Skeletal muscle tissue (tissue), 4 donors: ENCODE measurements around the gene ANO2. TPM values are rescaled to one million over a fixed set of nuclear protein-coding genes. Genes with fewer than 3 reads are reported as not detected.

ENCODE experiments used
- H3K27ac ChIP-seq: one replicate; pipeline ENCODE4 v1.7.0; 2013; ENCODE audit warnings: mild to moderate bottlenecking, low read depth, low read length, inconsistent platforms
- H3K27me3 ChIP-seq, 3 donors: one replicate each; pipeline ENCODE4 v1.7.0; 2013; ENCODE audit warnings: low read length in 3 of 3; ENCODE audit not compliant: control insufficient read depth in 3 of 3, insufficient read depth in 3 of 3
- H3K36me3 ChIP-seq, 3 donors: one replicate each; pipeline ENCODE4 v1.7.0; 2013; ENCODE audit warnings: low read length in 3 of 3; ENCODE audit not compliant: control insufficient read depth in 3 of 3, insufficient read depth in 3 of 3
- H3K4me1 ChIP-seq, 3 donors: one replicate each; pipeline ENCODE4 v1.7.0; 2013; ENCODE audit warnings: low read length in 3 of 3, mild to moderate bottlenecking in 3 of 3; ENCODE audit not compliant: control insufficient read depth in 3 of 3, insufficient read depth in 3 of 3
- H3K4me3 ChIP-seq, 3 donors: one replicate each; pipeline ENCODE4 v1.7.0; 2013; ENCODE audit warnings: low read length in 3 of 3
- H3K9ac ChIP-seq, 3 donors: one replicate each; pipeline ENCODE4 v1.7.0; 2013; ENCODE audit warnings: low read length in 3 of 3, mild to moderate bottlenecking in 3 of 3, moderate library complexity in 2 of 3, low read depth in 1 of 3
- H3K9me3 ChIP-seq, 3 donors: one replicate each; pipeline ENCODE4 v1.7.0; 2013; ENCODE audit warnings: low read length in 3 of 3; ENCODE audit not compliant: control insufficient read depth in 3 of 3
- total RNA-seq: library from RNA; depleted of rRNA; stranded (reverse); fragments of >200 nt; gene quantifications from one replicate; pipeline ENCODE4 v1.2.3, GENCODE V29; 2014
- donor health status: Osteomylitis.

The ANO2 gene
- total RNA-seq, 1 donor from 2014 or later, result 4.7 TPM

DNA sequence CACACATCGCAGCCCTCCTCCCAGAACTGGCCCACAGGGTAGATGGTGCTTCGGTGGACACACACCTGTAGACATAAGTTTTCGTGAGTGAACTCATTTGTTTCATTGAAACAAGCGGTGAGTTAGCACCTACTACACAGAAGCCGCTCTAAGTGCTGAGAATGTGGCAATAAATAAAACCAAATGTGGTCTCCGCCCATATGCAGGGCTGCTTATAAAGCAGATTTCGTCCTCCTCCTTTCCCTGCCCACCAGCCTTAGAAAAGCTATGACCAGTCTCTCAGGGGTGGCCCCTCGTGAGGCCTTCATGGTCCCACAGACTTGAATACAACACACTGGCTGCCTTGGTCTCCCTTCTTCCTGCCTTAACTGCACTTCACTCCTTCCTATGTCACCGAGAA, 31.1 kb upstream of the ANO2 start:
- Histone ChIP-seq H3K36me3 (peaks cover 0 to 3% (median 0%) of the 10 kb centered on the region in 3 donors), H3K9me3 (no peaks in the 10 kb centered on the region), H3K9ac (no peak overlapping the region), H3K4me1 (peaks cover 0 to 7% (median 2%) of the 10 kb centered on the region in 3 donors), H3K27ac (no peak overlapping the region), H3K4me3 (no peak overlapping the region), H3K27me3 (peaks cover 0 to 4% (median 3%) of the 10 kb centered on the region in 3 donors)

DNA sequence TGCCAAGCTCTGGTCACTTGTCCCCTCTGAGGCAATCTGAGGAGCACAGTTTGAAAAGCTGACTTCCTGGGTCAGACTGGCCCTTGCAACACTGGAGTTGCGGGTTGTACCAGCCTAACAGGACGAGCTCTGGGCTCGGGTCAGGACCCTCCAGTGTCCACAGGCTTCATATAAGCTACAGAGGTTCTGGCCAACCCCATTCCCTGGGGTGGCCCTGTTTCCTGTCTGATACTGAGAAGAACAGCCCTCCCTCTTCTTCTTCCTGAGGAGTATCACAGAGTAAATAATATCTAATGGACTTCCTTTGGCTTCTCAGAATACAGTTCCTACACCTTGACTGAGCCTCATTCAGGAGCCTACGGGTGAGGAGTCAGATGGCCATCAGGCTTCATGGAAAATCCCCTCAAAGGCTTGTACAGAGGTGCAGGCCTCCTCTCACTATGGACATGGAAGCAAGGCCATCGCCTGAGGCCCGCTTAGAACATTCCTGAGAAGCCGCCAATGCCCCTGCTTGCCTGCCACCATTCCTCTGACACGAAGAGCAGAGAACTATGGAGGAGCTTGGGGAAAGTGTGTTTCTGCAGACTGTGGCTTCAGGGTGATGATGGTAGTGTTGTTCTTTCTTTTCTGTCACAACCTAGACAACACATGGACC, 28.5 kb upstream of the ANO2 start:
- peaks cover 0 to 6% (median 3%) of the 10 kb centered on the region in 3 donors for H3K27me3 ChIP-seq
- no peaks in the 10 kb centered on the region for H3K9me3 ChIP-seq
- H3K27ac ChIP-seq, result no peak overlapping the region
- no peak overlapping the region for H3K9ac ChIP-seq
- H3K4me1 ChIP-seq, result peaks cover 0 to 7% (median 2%) of the 10 kb centered on the region in 3 donors
- H3K36me3 ChIP-seq, result peaks cover 0 to 3% (median 0%) of the 10 kb centered on the region in 3 donors
- no peak overlapping the region for H3K4me3 ChIP-seq

DNA sequence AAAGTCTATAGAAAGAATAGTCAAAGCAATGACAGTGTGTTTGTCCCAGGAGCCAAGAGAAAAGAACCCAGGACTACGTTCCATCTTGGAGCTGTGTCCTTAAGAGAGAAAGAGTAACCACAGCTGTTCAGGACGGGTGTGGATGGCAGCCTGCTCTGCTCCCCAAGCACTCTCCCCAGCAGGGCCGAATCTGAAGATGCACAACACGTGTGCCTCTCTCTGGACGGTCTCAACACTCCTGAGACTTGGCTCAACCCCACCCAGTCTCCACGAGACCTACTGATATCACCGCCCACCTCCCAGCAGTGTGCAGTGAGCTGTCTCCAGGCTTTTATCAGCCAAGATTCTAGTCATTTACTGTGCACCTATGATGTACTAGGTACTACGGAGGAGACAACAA, 27.3 kb upstream of the ANO2 start:
- H3K27me3 ChIP-seq, result peaks cover 0 to 6% (median 3%) of the 10 kb centered on the region in 3 donors
- no peaks in the 10 kb centered on the region for H3K9me3 ChIP-seq
- no peak overlapping the region for H3K27ac ChIP-seq
- H3K36me3 ChIP-seq, result peaks cover 0 to 3% (median 0%) of the 10 kb centered on the region in 3 donors
- peaks cover 0 to 7% (median 2%) of the 10 kb centered on the region in 3 donors for H3K4me1 ChIP-seq
- no peak overlapping the region for H3K9ac ChIP-seq
- no peak overlapping the region for H3K4me3 ChIP-seq

DNA sequence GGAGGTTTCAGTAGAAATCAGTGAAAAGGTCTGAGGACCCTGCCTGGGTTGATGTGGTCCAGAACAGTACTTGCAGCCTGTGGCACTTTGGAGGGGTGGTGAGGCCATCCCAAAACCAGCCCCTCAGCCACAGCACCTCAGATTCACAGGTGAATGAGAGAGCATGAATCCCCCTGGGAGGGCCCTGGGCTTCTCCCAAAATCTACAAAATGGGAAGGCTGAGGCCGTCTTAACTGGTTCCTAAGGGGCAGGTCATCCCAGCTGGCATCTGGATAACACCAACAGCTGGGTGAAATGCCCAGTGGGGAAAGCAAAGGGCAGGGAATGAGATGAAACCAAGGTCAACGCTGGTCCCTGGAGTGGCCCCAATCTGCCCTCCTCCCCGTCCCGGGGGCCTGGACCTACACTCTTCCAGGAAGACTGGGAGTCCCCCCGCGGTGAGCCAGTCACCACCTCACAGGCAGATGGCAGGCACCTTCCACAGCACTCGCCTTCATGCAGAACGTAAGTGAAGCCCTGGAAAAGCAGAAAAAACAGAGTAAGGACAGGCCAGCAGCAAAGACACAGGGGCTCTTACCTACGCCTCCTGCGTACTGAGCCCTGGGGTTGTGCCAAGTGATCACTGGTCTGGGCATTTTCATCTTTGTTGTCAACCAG, 26.3 kb upstream of the ANO2 start:
- no peaks in the 10 kb centered on the region for H3K9me3 ChIP-seq
- no peak overlapping the region for H3K4me3 ChIP-seq
- H3K36me3 ChIP-seq, result peaks cover 0 to 3% (median 0%) of the 10 kb centered on the region in 3 donors
- H3K27ac ChIP-seq, result no peak overlapping the region
- H3K27me3 ChIP-seq, result peaks cover 0 to 6% (median 3%) of the 10 kb centered on the region in 3 donors
- no peak overlapping the region for H3K9ac ChIP-seq
- H3K4me1 ChIP-seq, result peaks cover 0 to 5% (median 2%) of the 10 kb centered on the region in 3 donors

DNA sequence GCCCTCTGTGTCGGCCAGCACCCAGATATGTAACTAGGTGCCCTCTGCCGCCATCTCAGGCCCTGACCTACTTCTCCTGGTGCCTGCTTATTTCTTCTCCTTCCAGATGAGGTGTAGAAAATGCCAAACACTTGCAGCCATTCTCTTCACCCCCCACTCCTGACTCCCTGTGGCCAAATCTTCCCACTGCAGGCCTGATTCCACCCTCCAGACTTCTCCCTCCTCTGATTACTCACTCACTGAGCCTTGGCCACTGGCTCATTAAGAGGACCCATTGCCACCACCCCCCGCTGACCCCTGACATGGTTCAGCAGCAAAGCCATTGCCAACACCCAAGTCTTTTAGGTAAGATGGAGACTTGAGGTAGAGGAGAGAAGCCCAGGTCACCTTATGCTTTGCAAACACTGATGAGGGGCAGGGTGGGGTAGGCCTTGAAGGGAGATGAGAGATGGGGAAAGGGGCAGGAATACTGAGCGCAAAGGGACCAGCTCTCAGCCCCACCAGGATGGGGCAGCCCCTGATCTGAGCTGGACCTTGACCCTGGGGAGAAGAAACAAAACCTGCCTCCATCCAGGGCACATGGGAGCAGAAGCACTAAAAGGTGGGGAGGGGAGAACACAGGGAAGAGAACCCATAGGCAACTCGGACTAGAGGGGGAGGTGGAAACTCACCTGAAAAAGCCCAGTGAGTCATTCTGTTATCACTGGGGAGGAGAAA, 25.1 kb upstream of the ANO2 start:
- Histone ChIP-seq H3K9me3 (no peaks in the 10 kb centered on the region), H3K36me3 (peaks cover 0 to 3% (median 0%) of the 10 kb centered on the region in 3 donors), H3K27me3 (peaks cover 0 to 12% (median 3%) of the 10 kb centered on the region in 3 donors), H3K9ac (no peak overlapping the region), H3K27ac (no peak overlapping the region), H3K4me3 (no peak overlapping the region), H3K4me1 (peaks cover 2 to 10% (median 3%) of the 10 kb centered on the region in 3 donors)

DNA sequence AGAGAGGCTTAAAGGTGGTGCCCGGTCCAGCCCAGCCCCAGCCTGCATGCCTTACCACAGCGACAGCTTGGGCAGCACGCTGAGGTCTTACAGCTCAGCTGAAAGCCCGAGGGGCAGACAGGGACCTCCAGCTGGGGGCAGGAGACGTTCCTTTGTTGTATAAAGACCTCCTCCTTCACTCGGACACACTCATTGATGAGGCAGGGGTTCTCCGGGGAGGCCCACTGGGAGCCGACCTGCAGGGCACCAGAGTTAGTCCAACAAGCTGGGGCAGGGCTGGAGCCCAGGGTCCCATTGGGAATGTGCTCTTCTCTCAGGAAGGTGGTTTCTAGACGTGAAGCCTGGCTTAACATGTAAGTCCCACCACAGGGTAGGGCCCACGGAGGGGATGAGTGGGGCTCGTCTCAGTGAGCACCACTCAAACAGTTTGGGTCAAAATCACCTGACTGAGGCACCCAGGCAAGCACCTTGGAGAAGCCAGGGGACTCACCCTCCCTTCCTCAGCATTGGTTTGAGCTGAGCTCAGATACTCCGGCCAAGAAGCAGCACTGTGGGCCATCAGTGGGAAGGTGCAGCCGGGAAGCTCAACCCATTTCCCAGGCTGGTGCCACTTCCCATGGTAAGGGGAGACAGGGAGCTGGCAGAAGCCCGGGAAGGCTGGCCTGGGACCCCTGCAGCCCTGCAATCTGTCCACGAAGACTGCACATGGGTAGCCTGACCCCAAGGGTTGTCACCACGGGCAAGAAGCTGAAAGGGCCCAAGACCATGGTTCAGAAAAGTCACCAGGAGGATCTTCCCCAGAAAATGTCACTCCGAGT, 24.3 kb upstream of the ANO2 start:
- H3K9ac ChIP-seq, result no peak overlapping the region
- no peaks in the 10 kb centered on the region for H3K9me3 ChIP-seq
- peaks cover 0 to 12% (median 3%) of the 10 kb centered on the region in 3 donors for H3K27me3 ChIP-seq
- H3K36me3 ChIP-seq, result peaks cover 0 to 3% (median 0%) of the 10 kb centered on the region in 3 donors
- H3K27ac ChIP-seq, result no peak overlapping the region
- H3K4me3 ChIP-seq, result no peak overlapping the region
- H3K4me1 ChIP-seq, result peaks cover 0 to 15% (median 7%) of the 10 kb centered on the region in 3 donors

DNA sequence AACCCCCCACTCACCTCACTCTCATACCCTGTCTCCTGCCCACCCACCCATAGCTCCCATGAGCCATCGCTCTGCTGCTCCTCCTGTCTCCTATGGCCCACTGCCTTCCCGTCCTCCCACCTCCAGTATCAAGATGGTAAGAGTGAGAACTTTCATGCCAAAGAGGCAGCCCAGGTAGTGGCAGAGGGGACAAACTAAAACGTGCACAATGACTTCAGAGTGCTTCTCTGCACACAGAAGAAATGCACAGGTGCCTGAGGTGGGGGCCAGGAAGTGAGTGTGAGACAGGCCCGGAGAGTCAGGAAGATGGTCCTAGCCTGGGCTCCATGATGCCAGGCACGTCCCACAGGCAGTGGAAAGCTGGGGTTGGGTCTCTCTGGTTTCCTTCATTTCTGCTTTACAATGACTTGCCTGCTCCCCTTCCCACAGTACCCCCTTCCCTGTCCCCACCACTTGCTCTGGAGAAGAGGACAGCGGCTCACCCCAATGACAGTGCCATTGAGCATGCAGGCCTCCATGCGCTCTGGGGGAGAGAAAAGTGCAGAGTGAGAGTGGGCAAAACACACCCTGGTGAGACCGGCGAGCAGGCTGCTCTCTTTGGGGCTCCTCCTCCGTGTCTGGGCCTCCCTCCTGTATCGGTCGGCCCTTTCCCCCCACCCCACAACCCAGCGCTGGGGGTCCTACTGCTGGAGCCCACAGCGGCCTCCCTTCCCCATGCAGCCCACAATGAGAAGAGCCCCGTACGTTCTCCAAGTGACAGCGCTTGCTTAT, 22.8 kb upstream of the ANO2 start:
- Histone ChIP-seq H3K4me1 (peaks cover 0 to 10% (median 7%) of the 10 kb centered on the region in 3 donors), H3K9ac (no peak overlapping the region), H3K36me3 (no peaks in the 10 kb centered on the region), H3K9me3 (no peaks in the 10 kb centered on the region), H3K4me3 (no peak overlapping the region), H3K27me3 (peaks cover 0 to 12% (median 3%) of the 10 kb centered on the region in 3 donors), H3K27ac (no peak overlapping the region)

DNA sequence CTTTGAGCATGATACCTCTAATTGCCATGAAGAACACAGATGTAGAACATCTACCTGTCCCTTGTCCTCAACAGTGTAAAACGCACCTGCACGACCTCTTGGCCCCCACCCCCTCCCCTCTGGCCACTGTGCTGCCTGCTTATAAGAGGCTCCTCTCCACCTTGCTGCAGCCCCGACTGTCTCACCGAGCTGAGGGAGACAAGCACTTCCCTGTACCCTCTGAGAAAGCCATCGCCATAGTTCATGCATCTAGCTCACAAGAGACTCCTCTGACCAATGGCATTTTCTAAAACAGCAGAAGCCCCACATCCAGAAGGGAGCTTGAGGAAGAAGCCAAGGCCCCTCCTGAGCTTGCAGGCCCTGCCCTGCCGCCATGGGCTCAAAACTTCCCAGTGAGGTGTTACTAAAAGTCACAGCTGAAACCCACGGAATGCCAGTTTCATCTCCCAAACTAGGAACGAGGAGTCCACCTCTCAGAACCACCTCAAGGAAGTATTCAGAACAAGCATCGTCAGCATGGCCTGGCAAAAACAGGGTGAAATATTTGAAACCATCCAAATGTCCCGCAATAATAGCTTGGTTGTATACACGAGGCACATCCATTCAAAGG, 21.5 kb upstream of the ANO2 start:
- Histone ChIP-seq H3K4me3 (no peak overlapping the region), H3K27me3 (peaks cover 0 to 12% (median 0%) of the 10 kb centered on the region in 3 donors), H3K9ac (no peak overlapping the region), H3K9me3 (no peaks in the 10 kb centered on the region), H3K27ac (no peak overlapping the region), H3K36me3 (no peaks in the 10 kb centered on the region), H3K4me1 (peaks cover 0 to 10% (median 7%) of the 10 kb centered on the region in 3 donors)
